HK-2 (cell line): ENCODE measurements around the gene PFDN4.
A peak's percentile ranks its signal among the peaks of the same experiment; 100 is the strongest.

Experiments
- DNase-seq: peaks from one replicate; pipeline ENCODE4 v3.0.0-alpha.2; 2018; ENCODE audit not compliant: unreplicated experiment

Gene PFDN4

GRCh38 chr20:54207743-54208547 lies at the start of gene PFDN4:
PFDN4 (plus strand) TSS chr20:54208087; CDS start chr20:54208101, 14 bp downstream.
- DNase-seq: peak; percentile 93

GRCh38 chr20:54158226-54158625 lies 49.7 kb upstream of the PFDN4 start:
- DNase-seq: no peak

- no peak for DNase-seq
Measured at GRCh38 chr20:54158856-54159418, 49.0 kb upstream of the PFDN4 start.

- DNase-seq: no peak
Measured at GRCh38 chr20:54160065-54161007, 47.6 kb upstream of the PFDN4 start.

GRCh38 chr20:54161008-54161820 lies 46.7 kb upstream of the PFDN4 start:
- no peak for DNase-seq

GRCh38 chr20:54161821-54162149 lies 46.1 kb upstream of the PFDN4 start:
- DNase-seq: no peak

- no peak for DNase-seq
Measured at GRCh38 chr20:54162378-54163009, 45.4 kb upstream of the PFDN4 start.

- no peak for DNase-seq
Measured at GRCh38 chr20:54163402-54163801, 44.5 kb upstream of the PFDN4 start.

- no peak for DNase-seq
Measured at GRCh38 chr20:54165014-54165413, 42.9 kb upstream of the PFDN4 start.

- no peak for DNase-seq
Measured at GRCh38 chr20:54165803-54166202, 42.1 kb upstream of the PFDN4 start.

- DNase-seq: no peak
Measured at GRCh38 chr20:54166987-54167662, 40.8 kb upstream of the PFDN4 start.

GRCh38 chr20:54167909-54168872 lies 39.7 kb upstream of the PFDN4 start:
- DNase-seq: peak; percentile 45

- DNase-seq: no peak
Measured at GRCh38 chr20:54168961-54169862, 38.7 kb upstream of the PFDN4 start.

GRCh38 chr20:54170026-54170471 lies 37.8 kb upstream of the PFDN4 start:
- no peak for DNase-seq

- no peak for DNase-seq
Measured at GRCh38 chr20:54170963-54171362, 36.9 kb upstream of the PFDN4 start.

GRCh38 chr20:54172532-54172855 lies 35.4 kb upstream of the PFDN4 start:
- no peak for DNase-seq

GRCh38 chr20:54172856-54173652 lies 34.8 kb upstream of the PFDN4 start:
- peak; percentile 58 for DNase-seq
